Stimulated activated CD8-positive, alpha-beta memory T cell treated with anti-CD3 and anti-CD28 coated beads, Interleukin-12 subunit alpha, Interleukin-12 subunit beta, amount 100 ng/mL, for 24 hours (primary cell): ENCODE measurements around the gene TPD52L1.
A peak's percentile ranks its signal among the peaks of the same experiment; 100 is the strongest.

ENCODE experiments used
- DNase-seq: peaks from one replicate; pipeline ENCODE4 v3.0.0-alpha.2; 2020; ENCODE audit errors: extremely low read depth

The TPD52L1 gene

DNA sequence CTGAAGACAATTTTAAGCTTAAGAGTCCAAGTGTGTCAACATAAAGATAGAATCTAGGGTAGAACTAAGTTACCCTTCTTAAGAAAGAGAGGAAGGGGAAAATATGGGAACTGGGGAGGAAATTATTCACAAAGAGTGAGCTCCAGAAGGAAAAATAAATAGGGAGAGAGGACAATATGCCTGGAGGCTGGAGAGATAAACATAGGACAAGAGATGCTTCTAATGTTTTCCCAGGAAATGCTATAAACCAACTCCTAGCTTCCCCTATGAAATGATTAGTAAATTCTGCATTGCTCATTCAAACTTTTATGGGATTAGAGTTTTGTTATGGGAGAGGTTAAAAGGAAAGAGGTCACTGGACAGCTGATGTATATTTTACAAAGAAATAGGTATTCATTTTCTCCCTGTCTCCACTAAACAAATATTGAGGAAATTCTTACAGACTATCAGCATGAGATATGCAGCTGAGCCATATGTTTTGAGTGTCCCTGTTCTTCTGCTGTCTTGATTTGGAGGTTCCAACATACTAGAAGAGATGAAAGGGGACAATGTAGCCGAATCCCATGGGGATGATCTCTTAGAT is 22.0 kb downstream of the TPD52L1 start:
- DNase-seq: no peak

DNA sequence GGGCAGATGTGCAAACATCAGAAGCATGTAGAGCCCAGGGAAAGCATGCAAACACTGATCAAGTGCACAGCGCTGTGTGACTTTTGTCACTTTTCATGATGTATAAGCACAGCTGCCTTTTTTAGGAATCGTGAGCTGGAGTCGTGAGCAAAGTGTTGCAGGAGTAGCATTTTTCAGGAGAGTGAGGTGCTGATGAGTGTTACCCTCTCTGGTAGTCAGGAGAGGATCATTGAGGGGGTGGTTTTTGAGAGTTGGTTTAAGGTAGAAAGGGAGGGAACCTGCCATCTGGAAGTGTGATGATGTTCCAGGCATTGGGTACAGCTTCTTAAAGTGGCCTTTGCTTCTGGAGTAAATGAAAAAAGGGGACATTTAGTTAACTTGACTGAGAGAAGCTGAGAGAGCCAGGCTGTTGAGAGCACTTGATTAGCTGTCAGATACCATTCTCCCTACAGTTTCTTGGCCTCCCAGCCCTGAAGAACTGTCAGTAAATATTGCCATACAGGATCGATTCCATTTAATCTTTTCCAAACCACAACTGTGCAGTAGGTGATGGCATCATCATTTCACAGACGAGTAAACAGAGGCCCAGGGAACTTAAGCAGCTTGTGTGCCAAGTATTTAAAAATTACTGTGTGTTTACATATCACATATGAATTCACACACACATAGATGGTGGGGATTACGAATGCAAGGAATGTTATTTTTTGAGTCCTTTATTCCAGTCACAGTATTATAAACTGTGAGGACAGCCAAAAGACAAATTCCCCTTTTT is 28.9 kb downstream of the TPD52L1 start:
- DNase-seq: no peak

DNA sequence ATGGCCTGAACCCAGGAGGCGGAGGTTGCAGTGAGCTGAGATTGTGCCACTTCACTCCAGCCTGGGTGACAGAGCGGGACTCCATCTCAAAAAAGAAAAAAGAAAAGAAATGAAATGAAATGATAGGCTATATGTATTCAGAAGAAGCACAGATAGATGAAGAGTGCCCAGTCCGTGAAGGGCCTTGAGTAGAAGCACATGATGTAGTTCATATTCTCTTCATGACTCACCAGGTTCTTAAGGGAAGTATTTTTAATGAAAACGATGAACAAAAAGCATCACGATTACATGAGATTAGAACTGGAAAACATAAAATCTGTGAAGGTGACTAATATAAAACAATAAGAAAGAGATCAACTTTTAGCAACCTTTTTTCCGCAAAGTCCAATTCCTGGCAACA is 29.8 kb downstream of the TPD52L1 start:
- DNase-seq: no peak

DNA sequence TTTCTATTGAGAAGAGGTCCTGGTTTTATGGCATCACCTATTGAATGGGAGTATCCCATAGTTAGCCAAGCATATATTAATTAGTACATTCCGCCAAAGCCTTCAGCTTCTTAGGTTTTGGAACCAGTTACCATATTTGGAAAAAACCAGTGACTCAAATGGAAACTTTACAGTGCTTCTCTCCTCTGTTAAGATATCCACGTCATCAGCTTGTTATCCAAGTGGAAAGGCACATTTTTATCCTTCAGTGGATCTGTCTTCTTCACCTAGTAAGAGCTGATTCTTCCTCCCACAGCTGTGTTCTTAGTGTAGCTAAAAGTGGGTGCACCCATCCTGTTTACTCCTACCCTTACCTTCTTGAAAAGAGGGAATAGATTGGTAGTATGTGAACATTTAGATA is 34.5 kb downstream of the TPD52L1 start:
- no peak for DNase-seq

DNA sequence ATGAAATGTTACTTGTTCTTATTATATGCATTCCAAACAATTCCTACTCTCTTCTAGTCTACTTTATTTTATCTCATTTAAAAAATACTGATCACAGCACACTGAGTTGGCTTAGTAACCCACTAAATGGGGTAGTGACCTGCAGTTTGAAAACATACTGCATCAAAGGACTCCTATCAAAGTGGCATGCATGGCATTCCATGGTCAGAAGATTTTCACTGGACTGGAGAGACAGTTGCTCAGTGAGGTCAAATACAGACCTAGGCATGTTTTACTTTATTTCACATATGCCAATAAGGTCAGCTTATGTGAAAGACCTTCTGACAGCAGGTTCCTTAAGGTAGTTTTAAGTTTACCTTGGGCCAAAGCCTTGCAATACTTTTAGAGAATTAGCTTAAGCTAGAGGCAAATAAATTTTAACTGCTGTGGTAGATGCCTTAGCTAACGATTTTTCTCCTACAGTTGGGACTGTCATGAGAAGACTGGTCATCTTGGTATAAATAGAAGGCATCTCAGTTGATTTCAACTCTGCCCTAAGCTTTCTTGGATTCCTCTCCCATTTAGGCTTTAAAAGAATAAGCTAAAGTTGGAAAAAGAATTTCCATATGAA is 35.1 kb downstream of the TPD52L1 start:
- no peak for DNase-seq

DNA sequence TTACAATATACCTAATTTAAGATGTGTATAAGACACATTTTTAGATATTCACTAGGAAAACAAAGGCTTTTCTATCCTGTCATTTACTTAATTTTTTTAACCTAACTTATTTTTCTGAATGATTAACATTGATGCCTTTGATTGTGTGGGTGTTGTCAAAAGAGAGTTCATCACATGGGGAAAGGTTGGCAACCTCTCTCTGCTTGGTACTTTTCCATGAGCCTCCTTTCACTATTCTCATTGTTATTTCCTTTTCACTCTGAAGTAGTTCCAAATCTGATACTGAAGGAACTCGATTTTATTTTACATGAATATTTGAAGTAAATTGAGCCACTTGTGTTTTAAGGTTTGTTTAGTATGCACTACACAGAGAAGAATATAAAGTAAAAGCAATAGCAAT is 35.9 kb downstream of the TPD52L1 start:
- DNase-seq: no peak

DNA sequence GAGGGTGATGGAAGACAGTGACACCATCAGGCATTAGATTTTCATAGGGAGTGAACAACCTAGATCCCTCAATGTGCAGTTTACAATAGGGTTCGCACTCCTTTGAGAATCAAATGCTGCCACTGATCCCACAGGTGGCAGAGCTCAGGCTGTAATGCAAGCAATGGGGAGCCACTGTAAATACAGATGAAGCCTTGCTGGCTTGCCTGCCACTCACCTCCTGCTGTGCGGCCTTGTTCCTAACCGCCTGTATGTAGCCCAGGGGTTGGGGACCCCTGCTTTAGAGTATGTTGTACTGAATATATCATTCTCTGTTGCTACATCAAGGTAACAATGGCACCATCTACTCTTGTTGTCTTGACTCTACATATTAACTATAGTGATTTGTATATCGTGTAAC is 37.1 kb downstream of the TPD52L1 start:
- DNase-seq: no peak

DNA sequence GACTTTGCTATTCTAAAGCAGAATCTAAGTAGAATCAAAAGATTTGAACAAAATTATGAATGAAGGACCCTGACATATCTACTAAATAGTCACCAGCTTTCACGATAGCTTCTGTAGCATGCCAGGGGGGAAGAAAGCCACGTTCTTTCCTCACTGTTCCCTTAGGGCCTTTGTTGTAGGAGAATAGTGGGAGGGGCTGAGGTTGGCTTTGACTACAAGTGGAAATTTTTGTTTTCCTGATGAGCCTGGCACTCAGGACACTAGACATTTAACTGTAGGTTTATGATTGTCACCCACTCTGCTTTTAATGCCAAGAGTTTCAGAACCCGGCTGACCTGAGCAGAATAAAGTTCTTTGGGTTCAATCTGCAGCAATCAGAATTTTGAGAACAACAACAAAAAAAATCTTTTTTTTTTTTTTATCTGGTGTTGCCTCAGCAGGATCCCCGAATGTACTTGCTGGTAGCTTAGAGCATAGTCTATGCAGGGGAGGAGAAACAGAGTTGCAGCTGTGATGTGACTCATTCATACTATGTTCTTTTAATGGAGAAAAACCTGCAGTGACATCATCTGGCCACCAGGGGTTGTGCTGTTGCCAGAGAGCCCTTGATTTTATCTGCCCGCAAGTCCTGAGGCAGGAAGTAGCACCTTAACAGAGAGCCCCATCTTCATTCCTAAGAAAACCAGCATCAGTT is 38.5 kb downstream of the TPD52L1 start:
- DNase-seq: peak; percentile 7

DNA sequence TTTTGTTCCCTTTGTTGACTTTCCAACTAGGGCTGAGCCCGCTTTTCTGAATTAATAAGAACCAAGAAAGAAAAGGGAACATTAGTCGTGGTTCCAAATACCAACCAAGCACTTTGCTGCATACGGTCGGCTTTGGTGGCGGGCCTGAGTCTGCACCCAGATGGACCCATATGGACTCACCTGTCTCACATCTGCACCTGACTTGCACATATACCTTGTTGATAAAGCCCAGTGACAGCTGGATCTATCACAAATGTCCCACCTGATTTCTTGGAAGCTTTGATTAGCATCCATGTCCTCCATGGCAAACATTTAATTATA is 39.0 kb downstream of the TPD52L1 start:
- no peak for DNase-seq

DNA sequence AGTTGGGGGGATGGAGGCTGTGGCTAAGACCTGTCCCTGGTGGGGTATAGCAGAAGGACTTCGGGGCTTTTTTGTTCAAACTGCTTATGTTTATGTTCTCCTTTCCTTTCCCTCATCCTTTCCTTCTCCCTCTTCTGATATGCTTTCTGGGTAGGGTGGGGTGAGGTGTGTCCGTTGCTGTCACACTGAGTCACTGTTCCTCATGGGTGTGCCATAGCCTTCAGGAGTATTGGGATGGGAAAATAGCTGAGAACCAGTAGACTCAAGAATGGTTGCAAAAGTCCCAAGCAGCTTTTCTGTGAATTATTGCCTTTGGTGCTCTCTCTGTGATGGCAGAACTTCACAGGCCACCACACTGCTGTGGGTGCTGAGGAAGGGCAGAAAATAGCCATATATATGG is 39.6 kb downstream of the TPD52L1 start:
- DNase-seq: no peak

DNA sequence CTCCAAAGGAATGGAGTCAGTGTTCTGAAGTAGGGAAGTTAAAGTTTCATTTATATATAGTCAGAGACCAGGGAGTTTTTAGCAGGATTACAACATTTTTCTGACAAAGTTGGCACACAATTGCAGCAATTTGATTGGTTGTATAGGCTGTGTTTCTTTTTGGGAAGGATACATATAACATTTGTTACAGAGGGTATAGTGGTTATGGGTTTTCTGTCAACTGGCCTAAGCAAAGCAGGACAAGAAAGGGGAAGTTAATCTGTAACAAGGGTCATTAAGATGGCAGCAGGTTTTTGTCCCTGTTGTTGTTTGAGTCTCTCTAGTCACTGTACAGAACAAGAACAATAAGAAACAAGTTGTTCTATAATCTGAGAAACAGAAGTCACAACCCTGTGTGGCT is 41.4 kb downstream of the TPD52L1 start:
- DNase-seq: no peak

DNA sequence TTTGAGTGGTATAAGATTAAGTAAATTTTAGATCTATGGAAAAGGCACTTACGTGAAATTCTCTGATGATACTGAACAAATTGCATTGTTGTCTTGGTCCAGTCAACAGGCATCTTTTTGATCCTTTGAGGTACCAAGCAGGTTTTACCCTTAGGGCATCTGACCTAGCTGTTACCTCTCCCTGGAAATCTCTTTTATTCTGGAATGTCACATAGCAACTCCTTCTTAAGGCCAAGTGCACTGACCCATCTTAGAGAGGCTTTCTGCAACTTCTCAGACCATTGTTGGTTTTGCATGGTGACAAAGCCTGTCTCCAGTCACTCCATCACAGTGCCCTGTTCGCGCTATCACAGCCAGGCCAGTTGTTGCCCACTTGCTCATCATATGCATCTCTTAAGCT is 42.0 kb downstream of the TPD52L1 start:
- DNase-seq: no peak

DNA sequence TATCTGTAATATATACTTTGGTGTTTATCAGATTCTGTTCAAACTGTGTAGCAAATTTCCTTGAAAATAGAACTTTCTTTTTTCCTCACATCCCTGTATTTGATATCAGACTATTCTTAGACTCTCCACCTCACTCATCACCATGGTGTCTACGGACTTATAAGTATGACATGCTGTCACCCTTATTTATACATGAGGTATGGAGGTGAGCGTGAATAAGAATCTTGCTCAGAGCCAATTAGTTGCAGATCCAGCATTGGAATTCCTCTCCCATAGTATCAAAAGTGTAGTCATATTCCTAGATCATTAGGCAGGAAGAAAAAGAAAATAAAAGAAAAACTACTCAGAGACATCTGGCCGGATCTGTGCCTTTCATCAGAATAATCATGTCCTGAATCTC is 43.0 kb downstream of the TPD52L1 start:
- DNase-seq: no peak

DNA sequence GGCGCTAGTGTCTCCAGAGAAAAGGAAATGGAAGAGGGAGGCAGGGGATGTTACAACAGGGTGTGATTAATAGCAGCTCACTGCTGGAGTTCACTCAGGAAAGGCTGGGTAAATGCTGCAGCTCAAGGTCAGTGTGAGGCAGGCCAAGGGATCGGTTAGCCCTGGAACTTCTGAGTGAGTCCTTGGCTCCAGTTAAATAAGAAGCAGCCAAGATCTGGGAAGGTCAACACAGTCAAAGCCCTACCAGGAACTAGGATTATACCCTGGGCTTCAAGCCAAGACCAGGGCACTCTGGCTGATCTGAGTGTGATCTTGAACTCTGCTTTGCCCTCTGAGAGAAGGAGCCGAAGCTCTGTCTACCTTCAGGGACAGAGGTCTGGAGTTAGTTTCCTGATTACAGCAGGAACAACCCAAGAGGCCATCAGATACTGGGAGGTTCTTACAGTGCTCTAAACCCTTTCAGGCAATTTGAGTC is 44.3 kb downstream of the TPD52L1 start:
- no peak for DNase-seq

DNA sequence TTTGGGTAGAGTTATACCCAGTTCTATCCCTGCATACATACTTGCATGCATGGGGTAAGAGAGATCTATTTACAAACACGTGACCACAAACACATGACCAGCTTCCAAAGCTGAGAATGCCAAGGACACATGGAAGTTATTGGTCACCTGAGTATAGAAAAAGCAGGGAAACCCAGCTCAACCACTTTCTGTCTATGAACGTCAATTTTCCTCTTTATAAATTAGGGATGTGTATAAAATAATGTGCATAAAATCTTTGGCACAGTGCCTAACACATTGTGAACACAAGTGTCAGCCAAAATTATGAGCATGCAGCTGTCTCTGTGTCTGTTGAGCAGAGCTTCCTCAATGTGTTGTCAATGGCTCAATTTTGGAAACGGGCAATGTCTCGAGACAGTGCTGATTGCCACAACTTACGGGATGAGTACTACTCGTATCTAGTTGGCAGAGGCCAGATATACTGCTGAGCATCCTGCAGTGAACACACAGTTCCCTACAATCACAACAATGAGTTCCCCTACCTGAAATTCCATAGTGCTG is 44.9 kb downstream of the TPD52L1 start:
- DNase-seq: no peak

DNA sequence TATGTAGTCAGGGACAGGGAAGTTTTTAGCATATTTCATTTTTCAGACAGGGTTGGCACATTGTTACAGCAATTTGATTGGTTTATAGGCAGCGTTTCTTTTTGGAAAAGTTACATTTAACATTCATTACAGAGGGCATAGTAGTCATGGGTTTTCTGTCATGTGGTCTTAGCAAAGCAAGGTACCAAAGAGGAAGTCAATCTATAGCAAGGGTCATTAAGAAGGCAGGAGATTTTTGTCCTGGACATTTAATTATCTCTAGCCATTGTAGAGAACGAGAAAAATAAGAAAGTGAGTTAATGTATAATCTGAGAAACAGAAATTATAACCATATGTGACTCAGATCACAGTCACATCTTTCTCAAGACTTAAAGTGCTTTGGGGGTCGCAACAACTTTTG is 47.4 kb downstream of the TPD52L1 start:
- DNase-seq: no peak

DNA sequence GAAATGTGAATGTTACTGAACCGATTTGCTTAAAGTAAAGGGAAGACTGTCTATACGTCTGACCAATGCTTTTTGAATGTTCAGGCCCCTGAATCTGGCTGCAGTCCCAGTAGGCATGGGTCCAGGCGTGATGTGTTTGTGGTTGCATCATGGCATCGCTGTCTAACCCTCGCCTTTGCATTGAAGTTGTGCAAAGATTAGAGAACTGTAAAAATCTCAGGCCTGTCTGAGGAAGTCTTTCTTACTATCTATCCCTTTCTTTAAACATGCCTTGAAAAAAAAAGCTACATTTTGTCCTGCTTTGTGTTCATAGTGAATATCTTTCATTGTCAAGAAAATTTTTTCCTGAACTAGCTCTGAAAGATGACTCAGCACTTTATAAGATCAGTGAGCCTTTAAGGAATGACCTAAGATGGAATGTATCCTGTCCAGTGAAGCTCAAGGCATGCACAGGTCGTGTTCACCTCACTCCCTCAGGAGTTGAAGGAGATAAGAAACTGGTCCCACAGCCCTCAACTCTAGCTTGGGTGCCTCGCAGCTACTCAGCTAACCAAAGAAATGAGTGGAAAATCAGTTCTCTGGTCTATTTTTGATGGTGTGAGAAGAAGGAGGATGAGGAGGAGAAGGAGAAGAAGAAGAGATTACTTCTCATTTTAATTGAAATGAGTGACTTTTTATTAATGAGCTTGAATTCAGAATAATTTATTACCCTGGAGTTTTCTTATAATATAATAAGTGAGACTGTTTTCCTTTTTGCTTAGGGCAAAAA is 48.6 kb downstream of the TPD52L1 start:
- DNase-seq: no peak

DNA sequence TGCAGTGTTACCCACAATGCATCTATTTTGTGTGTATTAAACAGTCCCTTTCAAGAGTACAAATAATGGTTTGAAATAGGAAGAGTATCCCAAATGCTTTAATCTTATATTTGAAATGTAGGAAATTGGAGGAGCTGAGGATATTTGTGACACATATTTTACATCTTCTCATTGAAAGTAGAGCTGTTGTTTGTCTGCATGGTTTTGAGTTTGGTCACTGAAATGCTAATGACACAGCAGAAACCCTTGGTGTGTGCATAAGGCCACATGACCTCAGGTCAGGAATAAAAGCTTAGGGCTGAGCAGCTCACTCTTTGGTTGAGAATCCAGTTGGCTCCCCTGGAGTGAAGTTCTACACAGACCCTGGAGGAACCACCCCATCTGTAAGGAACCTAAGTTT is 49.8 kb downstream of the TPD52L1 start:
- no peak for DNase-seq

DNA sequence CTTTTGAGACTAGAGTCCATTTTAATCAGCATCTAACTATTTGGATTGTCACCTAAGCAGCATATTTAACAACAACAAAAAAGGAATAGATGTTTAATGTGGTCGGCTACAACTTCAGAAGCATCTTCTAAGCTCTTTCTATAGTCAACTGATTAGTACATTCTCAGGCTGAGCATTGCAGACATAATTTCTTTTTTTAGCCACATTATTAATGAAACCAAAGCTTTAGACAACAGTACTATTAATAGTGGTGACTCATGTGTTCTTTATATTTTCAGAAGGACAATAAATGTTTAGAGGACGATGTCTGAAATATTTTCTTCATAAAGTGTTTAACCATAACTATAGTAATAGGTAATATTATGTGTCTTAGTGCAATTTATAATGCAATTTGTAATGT is 52.4 kb downstream of the TPD52L1 start:
- DNase-seq: no peak

DNA sequence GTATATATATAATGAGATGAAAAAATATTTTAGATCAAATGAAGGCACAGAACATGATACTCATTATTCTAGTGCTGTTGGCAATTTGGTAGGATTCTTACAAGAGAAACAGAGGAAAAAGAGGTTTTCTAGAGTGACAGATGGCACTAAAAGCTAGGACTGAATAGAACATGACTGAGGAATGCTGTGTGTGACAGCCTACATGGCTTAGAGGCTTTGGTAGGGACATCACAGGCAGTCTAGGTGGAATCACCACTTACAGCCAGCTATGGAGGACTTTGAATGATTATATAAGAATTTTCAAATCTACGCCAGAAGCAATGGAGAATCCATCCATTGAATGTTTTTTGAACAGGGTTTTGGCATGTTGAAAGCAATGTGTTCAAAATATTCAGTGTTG is 52.8 kb downstream of the TPD52L1 start:
- DNase-seq: no peak

DNA sequence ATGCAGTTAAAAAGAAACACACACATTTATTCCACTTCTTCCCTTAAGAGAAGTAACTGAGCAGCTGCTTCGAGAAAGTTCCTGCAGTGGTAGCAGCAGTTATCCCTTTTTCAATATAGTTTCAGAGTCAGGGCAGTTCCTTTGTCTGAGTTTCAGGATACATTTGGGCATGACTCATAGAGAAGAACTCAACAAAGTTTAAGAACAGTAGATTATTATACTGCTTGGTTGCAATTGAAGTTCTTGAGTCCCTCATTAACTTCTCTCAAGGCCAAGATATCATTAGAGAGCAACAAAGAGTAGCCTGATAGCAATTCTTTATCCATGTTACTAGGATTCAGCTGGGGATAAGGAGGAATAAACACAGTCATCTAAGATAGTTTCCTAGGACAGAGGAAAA is 54.4 kb downstream of the TPD52L1 start:
- no peak for DNase-seq
